Ecto neural progenitor cell (in vitro differentiated cells): ENCODE results near the gene SIRT2.
"Not testable (repeated sequence)": the region's sequence is repeated elsewhere in the genome, so short reads cannot be mapped to it uniquely, and the experiment has no call there.

Source experiments
- DNase-seq: peaks from one replicate; pipeline ENCODE4 v3.0.0-alpha.2; 2018; ENCODE audit warnings: low spot score

Gene SIRT2

GRCh38 chr19:38869160-38869835 is 30.1 kb downstream of the SIRT2 start:
- DNase-seq = no peak

- no peak for DNase-seq
Measured at GRCh38 chr19:38868551-38868950, 30.9 kb downstream of the SIRT2 start.

GRCh38 chr19:38867171-38867780 is 32.1 kb downstream of the SIRT2 start:
- no peak for DNase-seq

GRCh38 chr19:38862321-38863059 is 36.9 kb downstream of the SIRT2 start:
- no peak for DNase-seq

GRCh38 chr19:38861368-38861767 is 38.0 kb downstream of the SIRT2 start:
- no peak for DNase-seq

- peak; percentile 45 for DNase-seq
Measured at GRCh38 chr19:38859631-38860204, 39.7 kb downstream of the SIRT2 start.

GRCh38 chr19:38856813-38857212 is 42.6 kb downstream of the SIRT2 start:
- no peak for DNase-seq

- DNase-seq = not testable (repeated sequence)
Measured at GRCh38 chr19:38855751-38856150, 43.7 kb downstream of the SIRT2 start.

GRCh38 chr19:38854961-38855360 is 44.5 kb downstream of the SIRT2 start:
- not testable (repeated sequence) for DNase-seq

- DNase-seq = no peak
Measured at GRCh38 chr19:38853214-38853613, 46.2 kb downstream of the SIRT2 start.

- peak; percentile 63 for DNase-seq
Measured at GRCh38 chr19:38852231-38853044, 47.0 kb downstream of the SIRT2 start.

GRCh38 chr19:38851622-38852230 is 47.7 kb downstream of the SIRT2 start:
- DNase-seq = peak; percentile 93

GRCh38 chr19:38850976-38851621 is 48.3 kb downstream of the SIRT2 start:
- DNase-seq = peak; percentile 77

GRCh38 chr19:38850436-38850975 is 48.9 kb downstream of the SIRT2 start:
- peak; percentile 99 for DNase-seq

- peak; percentile 99 for DNase-seq
Measured at GRCh38 chr19:38849860-38850435, 49.5 kb downstream of the SIRT2 start, which contains the start of gene HNRNPL. Gene HNRNPL, minus strand, starts transcription at chr19:38849986. Its CDS starts 20 bp downstream, at chr19:38849966.

- peak; percentile 98 for DNase-seq
Measured at GRCh38 chr19:38849147-38849859, 50.1 kb downstream of the SIRT2 start.

GRCh38 chr19:38848299-38849146 is 50.9 kb downstream of the SIRT2 start:
- DNase-seq = no peak

GRCh38 chr19:38846097-38846496 is 53.3 kb downstream of the SIRT2 start:
- DNase-seq = no peak
